HFFc6 (cell line): Measurements from ENCODE around the gene RBM43. TPM values are rescaled to one million over a fixed set of nuclear protein-coding genes. Genes with fewer than 3 reads are reported as not detected.
"Not testable (repeated sequence)": the region's sequence is repeated elsewhere in the genome, so short reads cannot be mapped to it uniquely, and the experiment has no call there.

Experiments
- DNase-seq: peaks from one replicate; pipeline ENCODE4 v3.0.0-alpha.2; 2018
- H3K27ac Mint-ChIP-seq: 2 replicates; pipeline ENCODE4 v1.8.0; 2020; ENCODE audit warnings: mild to moderate bottlenecking, mixed read lengths
- H3K27me3 Mint-ChIP-seq: 2 replicates; pipeline ENCODE4 v1.8.0; 2021; ENCODE audit warnings: mild to moderate bottlenecking, moderate library complexity, mixed read lengths; ENCODE audit not compliant: insufficient read depth
- H3K36me3 Mint-ChIP-seq: 2 replicates; pipeline ENCODE4 v1.8.0; 2021; ENCODE audit warnings: low read depth, mixed read lengths
- H3K4me1 Mint-ChIP-seq: 2 replicates; pipeline ENCODE4 v1.8.0; 2020; ENCODE audit warnings: low read depth, mixed read lengths
- H3K4me3 Mint-ChIP-seq: 2 replicates; pipeline ENCODE4 v1.8.0; 2020; ENCODE audit warnings: mild to moderate bottlenecking, moderate library complexity, mixed read lengths
- H3K9me3 Mint-ChIP-seq: 2 replicates; pipeline ENCODE4 v1.8.0; 2020; ENCODE audit warnings: mild to moderate bottlenecking, mixed read lengths
- CTCF ChIP-seq: fragments of 200-600 bp; sonication (generic); IDR thresholded peaks from 2 replicates; pipeline ENCODE4 v1.5.0; 2021; ENCODE audit warnings: antibody characterized with exemption, mild to moderate bottlenecking
- total RNA-seq, 6 experiments: library from RNA; stranded (reverse); fragmentation: NEBNext Ultra II Directional; extraction: Animal tissue kit (Norgen Biotek cat#: 25700); gene quantifications; 2 replicates in 1 of 6; 3 replicates in 5 of 6; pipeline ENCODE4 v1.2.3, GENCODE V29; 2021

Gene RBM43
- total RNA-seq, 6 experiments from 2014 or later = 3.8 to 8.2 (median 6.4) TPM

DNA sequence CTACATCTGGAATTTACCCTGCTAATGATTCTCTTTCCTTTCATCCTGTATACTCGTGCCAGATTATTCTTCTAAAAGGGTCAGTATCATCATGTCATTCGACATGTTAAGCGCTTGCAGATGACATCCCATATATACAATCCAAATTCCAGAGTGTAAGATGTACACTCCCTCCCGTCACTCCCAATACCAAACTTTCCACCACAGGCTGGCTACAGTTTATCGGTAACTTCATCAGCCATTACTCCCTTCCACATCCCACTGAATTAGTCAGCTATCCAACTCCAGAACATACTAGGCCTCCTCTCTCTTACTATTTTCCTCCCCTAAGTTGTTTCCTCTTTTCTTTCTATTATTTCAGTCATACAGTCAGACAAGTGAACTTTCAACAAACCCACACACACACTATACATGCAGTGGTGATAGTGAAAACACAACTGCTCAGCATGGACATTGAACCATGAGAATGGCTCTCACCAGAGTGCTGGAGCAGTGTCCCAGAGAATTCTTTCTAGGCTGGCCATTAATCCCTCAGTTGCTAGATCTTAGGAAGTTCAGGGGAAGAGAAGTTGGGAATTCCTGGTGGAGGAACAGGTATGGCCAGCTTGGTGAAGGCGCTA lies 38.4 kb upstream of the RBM43 start:
- peak overlapping the region; percentile 10; the same call in 1 of the 2 replicates for H3K27ac Mint-ChIP-seq
- peaks cover 31% of the 10 kb centered on the region for H3K4me1 Mint-ChIP-seq
- H3K9me3 Mint-ChIP-seq = peaks cover 4% of the 10 kb centered on the region; the same call in 1 of the 2 replicates
- H3K4me3 Mint-ChIP-seq = peak overlapping the region; percentile 1; the same call in 1 of the 2 replicates
- TF ChIP-seq CTCF = no peak
- H3K27me3 Mint-ChIP-seq = no peaks in the 10 kb centered on the region
- H3K36me3 Mint-ChIP-seq = peaks cover 5% of the 10 kb centered on the region; the same call in 1 of the 2 replicates
- peak; percentile 54 for DNase-seq

DNA sequence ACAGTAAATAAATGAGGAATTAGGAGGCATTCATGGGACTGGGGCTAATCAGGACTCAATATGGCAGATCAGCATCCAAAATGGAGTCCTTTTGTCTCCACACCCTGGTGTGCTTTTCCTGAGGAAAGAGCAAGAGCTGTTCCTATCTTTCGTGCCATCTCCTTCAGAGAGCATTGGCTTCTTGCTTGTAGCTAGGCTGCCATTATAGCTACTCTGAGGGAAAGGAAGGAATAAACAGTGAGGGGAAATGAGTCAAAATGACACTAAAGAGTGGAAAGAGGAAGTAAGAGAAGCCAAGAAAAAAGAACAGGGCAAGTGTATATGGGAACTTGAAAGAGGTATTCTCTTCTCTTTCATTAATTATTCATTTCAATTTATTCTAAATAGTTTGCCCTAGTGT lies 36.2 kb upstream of the RBM43 start:
- Mint-ChIP-seq H3K27ac (no peak overlapping the region), H3K36me3 (peaks cover 5% of the 10 kb centered on the region; the same call in 1 of the 2 replicates), H3K9me3 (peaks cover 4% of the 10 kb centered on the region; the same call in 1 of the 2 replicates), H3K4me1 (peaks cover 26% of the 10 kb centered on the region), H3K27me3 (no peaks in the 10 kb centered on the region), H3K4me3 (no peak overlapping the region)
- TF ChIP-seq CTCF = no peak
- no peak for DNase-seq

- not testable (repeated sequence) for H3K27me3 Mint-ChIP-seq, H3K4me3 Mint-ChIP-seq, DNase-seq, H3K9me3 Mint-ChIP-seq, H3K36me3 Mint-ChIP-seq, H3K27ac Mint-ChIP-seq
- peaks cover 17% of the 10 kb centered on the region for H3K4me1 Mint-ChIP-seq
Measured at GRCh38 chr2:151295926-151296325, 34.3 kb upstream of the RBM43 start.

DNA sequence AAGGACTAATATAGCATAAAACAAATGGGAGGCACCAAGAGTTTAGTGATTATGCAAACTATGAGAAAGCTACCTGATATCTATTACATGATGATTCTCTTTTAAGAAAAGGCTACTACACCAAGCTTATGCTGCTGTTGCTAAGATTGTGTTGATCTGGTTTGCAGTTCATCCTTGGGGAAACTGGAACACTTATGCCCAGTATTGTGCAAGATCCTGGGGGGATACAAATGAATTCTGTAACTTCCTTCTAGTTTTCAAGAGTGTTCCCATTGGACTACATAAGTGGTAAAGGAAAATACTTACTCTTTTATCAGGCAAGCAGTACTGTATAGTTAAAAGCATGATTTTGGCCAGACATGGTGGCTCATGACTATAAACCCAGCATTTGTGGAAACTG lies 30.9 kb upstream of the RBM43 start:
- Mint-ChIP-seq H3K27me3 (no peaks in the 10 kb centered on the region), H3K4me1 (peaks cover 17% of the 10 kb centered on the region), H3K9me3 (peaks cover 4% of the 10 kb centered on the region; the same call in 1 of the 2 replicates), H3K36me3 (peaks cover 9% of the 10 kb centered on the region; the same call in 1 of the 2 replicates), H3K4me3 (no peak overlapping the region), H3K27ac (no peak overlapping the region)
- no peak for DNase-seq
- no peak for TF ChIP-seq CTCF

- H3K36me3 Mint-ChIP-seq = peaks cover 9% of the 10 kb centered on the region; the same call in 1 of the 2 replicates
- no peaks in the 10 kb centered on the region for H3K27me3 Mint-ChIP-seq
- H3K27ac Mint-ChIP-seq = no peak overlapping the region
- peaks cover 17% of the 10 kb centered on the region for H3K4me1 Mint-ChIP-seq
- no peak for TF ChIP-seq CTCF
- H3K4me3 Mint-ChIP-seq = no peak overlapping the region
- DNase-seq = no peak
- H3K9me3 Mint-ChIP-seq = peaks cover 4% of the 10 kb centered on the region; the same call in 1 of the 2 replicates
Measured at GRCh38 chr2:151292141-151292540, 30.5 kb upstream of the RBM43 start.

DNA sequence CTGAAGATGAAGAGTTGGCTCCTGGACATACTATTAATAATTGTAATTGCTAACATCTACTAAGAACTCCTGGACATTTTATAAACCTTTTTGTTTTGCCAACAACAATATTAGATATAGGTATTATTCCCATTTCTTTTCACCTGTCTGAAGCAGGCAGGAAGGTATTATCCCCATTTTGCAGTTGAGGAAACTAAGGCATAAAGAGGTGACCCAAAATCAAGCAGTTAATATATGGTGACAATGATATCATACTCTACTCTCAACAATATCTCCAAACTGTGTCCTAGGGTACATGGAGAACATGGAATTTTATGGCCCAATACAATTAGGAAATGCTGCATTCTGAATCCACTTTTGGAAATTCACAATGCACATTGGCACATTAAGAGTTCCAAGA lies 29.6 kb upstream of the RBM43 start:
- Mint-ChIP-seq H3K4me3 (no peak overlapping the region), H3K36me3 (peaks cover 4% of the 10 kb centered on the region; the same call in 1 of the 2 replicates), H3K27me3 (no peaks in the 10 kb centered on the region), H3K27ac (no peak overlapping the region), H3K9me3 (no peaks in the 10 kb centered on the region), H3K4me1 (peaks cover 17% of the 10 kb centered on the region)
- TF ChIP-seq CTCF = no peak
- DNase-seq = no peak
